Measurements from ENCODE around the gene NSMCE1. TPM values are rescaled to one million over a fixed set of nuclear protein-coding genes. Genes with fewer than 3 reads are reported as not detected.

NSMCE1 gene
- total and polyA plus RNA-seq, 7 donors, result 18.9 to 51.8 (median 28.4) TPM

DNA sequence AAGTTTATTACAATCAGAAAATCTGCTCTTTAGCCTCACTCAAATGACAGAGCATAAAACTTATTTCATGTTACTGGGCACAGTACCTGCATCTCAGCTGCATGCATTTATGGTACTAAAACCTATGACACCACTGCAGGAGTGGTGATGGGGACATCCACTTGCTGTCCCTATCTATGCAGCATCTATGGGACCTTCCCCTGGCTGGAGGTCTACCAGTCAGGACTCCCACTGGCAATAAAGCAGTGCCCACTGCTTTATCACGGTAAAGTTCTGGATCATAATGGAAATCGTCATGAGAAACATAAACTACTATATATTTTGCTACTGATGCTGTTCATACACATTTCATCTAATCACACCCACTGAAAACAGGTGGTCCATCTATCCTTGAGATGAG, 26.2 kb downstream of the NSMCE1 start:
- Histone ChIP-seq H3K4me3 (no peak overlapping the region), H3K4me1 (peaks cover 37% of the 10 kb centered on the region), H3K9me3 (no peaks in the 10 kb centered on the region), H3K36me3 (ENCODE audit: insufficient read depth in 1 of 2, low read depth in 1 of 2) (no peaks in the 10 kb centered on the region), H3K27ac (peak overlapping the region; percentile 50), H3K27me3 (ENCODE audit: insufficient read depth in 3 of 3, low read length in 2 of 3) (no peaks in the 10 kb centered on the region)
- 41 to 49% (median 45%) methylated on average over 2 of the region's 2 CpGs for WGBS, 3 donors
- no peak for ATAC-seq
- no peak for DNase-seq
- TF ChIP-seq, protein P1, sequence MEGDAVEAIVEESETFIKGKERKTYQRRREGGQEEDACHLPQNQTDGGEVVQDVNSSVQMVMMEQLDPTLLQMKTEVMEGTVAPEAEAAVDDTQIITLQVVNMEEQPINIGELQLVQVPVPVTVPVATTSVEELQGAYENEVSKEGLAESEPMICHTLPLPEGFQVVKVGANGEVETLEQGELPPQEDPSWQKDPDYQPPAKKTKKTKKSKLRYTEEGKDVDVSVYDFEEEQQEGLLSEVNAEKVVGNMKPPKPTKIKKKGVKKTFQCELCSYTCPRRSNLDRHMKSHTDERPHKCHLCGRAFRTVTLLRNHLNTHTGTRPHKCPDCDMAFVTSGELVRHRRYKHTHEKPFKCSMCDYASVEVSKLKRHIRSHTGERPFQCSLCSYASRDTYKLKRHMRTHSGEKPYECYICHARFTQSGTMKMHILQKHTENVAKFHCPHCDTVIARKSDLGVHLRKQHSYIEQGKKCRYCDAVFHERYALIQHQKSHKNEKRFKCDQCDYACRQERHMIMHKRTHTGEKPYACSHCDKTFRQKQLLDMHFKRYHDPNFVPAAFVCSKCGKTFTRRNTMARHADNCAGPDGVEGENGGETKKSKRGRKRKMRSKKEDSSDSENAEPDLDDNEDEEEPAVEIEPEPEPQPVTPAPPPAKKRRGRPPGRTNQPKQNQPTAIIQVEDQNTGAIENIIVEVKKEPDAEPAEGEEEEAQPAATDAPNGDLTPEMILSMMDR (IDR thresholded peaks at IDR 0.05), result no peak
- intact Hi-C loops (cut with DNase I), result no loop called here

DNA sequence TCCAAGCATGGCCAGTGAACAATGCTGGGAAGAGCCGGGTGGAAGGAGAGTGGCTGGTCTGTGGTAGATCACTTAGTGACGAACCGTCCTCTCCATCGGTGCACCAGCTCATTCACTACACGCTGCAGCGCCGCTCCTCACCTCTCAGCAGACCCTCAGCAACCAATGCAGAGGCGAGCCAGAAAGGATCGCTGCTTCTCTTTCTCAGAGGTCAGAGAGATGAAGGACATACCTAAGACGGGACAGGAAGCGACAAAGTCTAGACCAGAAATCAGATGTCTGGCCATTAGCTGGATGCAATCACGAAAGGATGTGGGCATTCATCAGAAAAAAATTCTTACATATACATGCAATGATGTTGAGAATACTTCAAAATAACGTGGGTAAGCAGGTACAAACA, 26.9 kb downstream of the NSMCE1 start:
- Histone ChIP-seq H3K4me1 (peaks cover 37% of the 10 kb centered on the region), H3K36me3 (ENCODE audit: insufficient read depth in 1 of 2, low read depth in 1 of 2) (no peaks in the 10 kb centered on the region), H3K9me3 (no peaks in the 10 kb centered on the region), H3K4me3 (no peak overlapping the region), H3K27me3 (ENCODE audit: insufficient read depth in 3 of 3, low read length in 2 of 3) (no peaks in the 10 kb centered on the region), H3K27ac (peak overlapping the region; percentile 50)
- 70 to 80% (median 74%) methylated on average over 13 of the region's 13 CpGs for WGBS, 3 donors
- ATAC-seq (no peak), DNase-seq (no peak)
- TF ChIP-seq, protein P1 (IDR thresholded peaks at IDR 0.05), result no peak
- intact Hi-C loops (cut with DNase I), result no loop called here

DNA sequence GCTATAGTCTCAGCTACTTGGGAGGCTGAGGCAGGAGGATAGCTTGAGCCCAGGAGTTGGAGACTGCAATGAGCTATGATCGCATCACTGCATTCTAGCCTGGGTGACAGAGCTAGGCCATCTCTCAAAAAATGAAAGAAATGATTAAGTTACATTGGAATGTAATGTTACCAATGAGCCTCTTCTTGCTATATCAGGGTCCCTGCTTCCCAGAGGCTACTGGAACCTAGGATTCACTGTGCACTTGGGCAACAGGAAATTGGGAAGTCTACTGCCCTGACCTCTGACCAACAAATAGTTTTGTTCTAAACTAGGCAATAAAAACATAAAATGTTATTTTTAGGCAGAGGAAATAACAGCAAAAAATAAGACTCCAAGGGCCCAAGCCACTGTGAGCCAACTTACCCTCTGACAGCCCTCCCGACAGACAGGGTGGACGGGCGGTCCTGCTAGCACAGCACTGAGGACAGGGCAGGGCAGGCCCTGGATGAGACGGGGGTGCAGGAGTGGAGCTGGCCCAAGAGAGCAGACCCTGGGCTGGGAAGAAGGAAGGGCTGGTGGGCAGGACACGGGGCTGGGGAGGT, 27.5 kb downstream of the NSMCE1 start:
- intact Hi-C loops (cut with DNase I), result no loop called here
- TF ChIP-seq, protein P1 (IDR thresholded peaks at IDR 0.05), result no peak
- 75 to 86% (median 76%) methylated on average over 5 to 6 of the region's 6 CpGs for WGBS, 3 donors
- Histone ChIP-seq H3K36me3 (ENCODE audit: insufficient read depth in 1 of 2, low read depth in 1 of 2) (no peaks in the 10 kb centered on the region), H3K27me3 (ENCODE audit: insufficient read depth in 3 of 3, low read length in 2 of 3) (no peaks in the 10 kb centered on the region), H3K9me3 (no peaks in the 10 kb centered on the region), H3K27ac (peak overlapping the region; percentile 50), H3K4me1 (peaks cover 33% of the 10 kb centered on the region), H3K4me3 (no peak overlapping the region)
- no peak for DNase-seq
- no peak for ATAC-seq

DNA sequence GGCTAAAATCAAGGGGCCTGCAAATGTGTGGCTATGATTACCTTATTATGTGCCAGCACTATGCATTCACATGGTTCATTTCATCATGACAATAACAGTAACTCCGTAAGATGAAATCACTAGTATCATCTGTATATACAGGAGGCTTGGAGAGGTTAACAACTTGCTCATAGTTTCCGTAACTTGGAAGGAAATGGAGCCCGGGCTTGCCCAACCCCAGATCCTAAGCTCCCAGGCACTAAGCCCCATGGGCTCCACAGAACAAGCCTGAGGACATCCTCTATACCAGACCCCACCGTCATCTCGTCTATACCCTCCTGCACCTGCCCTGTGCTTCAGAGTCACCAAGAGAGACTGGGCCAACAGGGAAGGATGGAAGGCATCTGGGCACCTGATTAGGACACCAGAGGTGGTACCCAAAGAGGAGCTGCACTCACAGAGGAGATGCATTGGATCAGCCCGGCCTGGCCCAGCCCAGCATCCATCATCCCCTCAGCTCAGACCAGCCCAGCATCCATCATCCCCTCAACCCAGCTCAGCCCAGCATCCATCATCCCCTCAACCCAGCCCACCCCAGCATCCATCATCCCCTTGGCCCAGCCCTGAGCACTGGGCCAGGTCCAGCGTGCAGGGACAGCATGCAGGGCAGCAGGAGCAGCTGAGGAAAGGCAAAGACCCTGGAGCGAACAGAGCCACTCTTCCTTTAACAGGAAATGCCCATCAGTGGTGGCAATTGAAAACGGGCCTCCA, 28.5 kb downstream of the NSMCE1 start:
- 86 to 90% (median 87%) methylated on average over 9 of the region's 9 CpGs for WGBS, 3 donors
- Histone ChIP-seq H3K27me3 (ENCODE audit: insufficient read depth in 3 of 3, low read length in 2 of 3) (no peaks in the 10 kb centered on the region), H3K4me3 (no peak overlapping the region), H3K36me3 (ENCODE audit: insufficient read depth in 1 of 2, low read depth in 1 of 2) (no peaks in the 10 kb centered on the region), H3K9me3 (no peaks in the 10 kb centered on the region), H3K27ac (peak overlapping the region; percentile 32), H3K4me1 (peaks cover 31% of the 10 kb centered on the region)
- DNase-seq (no peak), ATAC-seq (no peak)
- TF ChIP-seq, protein P1 (IDR thresholded peaks at IDR 0.05), result no peak
- intact Hi-C loops (cut with DNase I), result loop anchor here in 1 of 2 donors (10.0 kb wide), 1 partner anchor 215 kb away; no protein-coding TSS in a partner anchor

All from psoas muscle (tissue), 8 donors.